HG02763 (cell line): Measurements from ENCODE around the gene JMJD4.
"Not testable (repeated sequence)": the region's sequence is repeated elsewhere in the genome, so short reads cannot be mapped to it uniquely, and the experiment has no call there.

Source experiments
- ATAC-seq: cut with Tn5 transposase; IDR thresholded peaks from one replicate; pipeline ENCODE4 v1.9.1; 2021; ENCODE audit warnings: mild to moderate bottlenecking, moderate library complexity; ENCODE audit not compliant: unreplicated experiment

The JMJD4 gene

GRCh38 chr1:227733751-227734545, 1.2 kb downstream of the JMJD4 start:
- no peak for ATAC-seq

DNA sequence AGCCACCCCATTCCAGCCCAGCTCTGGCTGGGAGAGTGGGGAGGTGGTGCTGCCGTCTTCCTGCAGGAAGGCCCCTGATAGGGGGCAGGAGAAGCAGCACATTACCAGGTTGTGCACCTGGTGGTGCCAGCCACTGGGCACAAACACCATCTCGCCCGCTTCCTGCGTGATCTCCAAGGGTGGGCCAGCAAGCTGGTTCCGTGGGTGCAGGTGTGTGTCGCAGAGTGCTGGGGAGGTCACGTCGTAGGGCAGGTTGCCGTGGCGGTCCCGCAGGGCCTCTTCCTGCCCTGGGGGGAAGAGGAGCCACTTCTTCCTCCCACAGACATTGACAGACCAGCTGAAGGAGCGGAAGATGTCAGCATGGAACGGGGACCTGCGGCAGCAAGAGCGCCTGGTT, 1.8 kb downstream of the JMJD4 start:
- ATAC-seq = no peak

DNA sequence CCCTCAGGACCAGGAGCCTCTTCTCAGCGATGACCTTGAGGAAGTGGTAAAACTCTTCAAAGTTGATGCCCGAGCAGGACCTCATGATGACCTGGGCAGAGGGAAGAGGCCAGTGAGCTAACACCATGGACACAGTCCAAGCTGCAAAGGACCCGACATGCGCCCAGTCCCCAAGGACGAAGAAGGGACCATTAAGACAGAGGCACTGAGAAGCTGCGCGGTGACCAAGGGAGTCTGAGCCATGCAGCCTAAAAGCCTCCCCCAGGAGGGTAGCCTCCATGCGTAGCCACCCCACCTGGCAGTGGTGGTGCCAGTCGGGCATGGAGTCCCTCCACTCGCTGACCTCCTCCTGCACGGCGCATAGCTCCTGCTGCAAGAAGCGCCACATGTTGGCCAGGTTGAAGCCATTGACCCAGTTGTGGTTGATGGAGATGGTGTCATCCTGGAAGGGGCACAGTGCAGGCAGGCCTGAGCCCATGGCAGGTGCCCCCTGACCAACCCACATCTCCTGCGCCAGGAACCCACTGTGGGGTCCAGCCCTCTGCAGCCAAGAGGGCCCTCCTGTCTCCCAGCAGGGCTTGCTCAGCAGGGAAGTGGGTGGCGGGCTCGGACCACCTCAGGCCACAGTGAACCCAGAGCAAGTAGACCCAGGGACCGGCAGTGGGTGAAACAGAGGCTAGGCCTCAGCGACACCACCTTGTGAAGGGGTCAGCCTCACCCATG, 2.4 kb downstream of the JMJD4 start:
- no peak for ATAC-seq

DNA sequence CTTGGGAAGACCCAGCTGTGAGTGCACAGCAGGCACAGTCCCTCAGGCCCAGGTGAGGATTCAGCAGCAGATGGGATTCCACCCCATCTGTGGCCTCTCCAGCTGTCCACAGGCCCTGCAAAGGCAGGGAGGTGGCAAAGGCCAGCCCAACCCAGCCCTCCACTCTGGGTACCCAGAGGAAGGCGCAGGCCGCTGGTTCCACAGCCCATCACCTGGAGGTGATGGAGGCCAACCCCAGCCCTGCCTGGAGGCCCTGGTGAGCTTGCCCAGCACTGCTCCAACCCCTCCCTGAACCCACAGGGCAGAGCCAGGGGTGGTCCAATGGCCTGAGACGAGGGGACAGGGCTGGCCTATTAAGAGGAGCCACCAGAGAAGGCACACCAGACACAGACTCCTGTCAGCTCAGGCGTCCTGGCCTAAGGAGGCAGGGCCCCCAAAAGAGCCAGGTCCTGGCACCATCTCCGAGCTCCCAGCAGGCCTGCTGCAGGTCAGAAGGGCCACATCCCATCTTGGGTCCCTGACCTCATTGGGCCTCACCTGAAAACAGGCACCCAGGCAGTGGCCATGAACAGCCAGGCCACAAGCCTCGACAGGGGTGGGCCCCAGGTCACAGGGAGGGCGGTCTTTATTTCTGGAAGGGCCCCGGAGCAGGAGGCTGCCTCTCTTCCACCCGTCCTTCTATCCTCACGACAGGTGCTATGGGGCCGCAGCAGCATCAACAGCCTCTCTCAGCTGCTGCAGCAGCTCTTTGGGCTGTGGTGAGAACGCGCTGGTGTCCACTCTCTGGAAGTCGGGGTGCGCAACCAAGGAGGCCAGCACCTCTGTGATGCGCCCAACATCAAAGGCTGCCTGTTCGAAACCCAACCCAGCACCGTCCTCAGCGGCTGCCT, 3.2 kb downstream of the JMJD4 start:
- no peak for ATAC-seq

GRCh38 chr1:227731241-227731677, 3.8 kb downstream of the JMJD4 start:
- no peak for ATAC-seq

DNA sequence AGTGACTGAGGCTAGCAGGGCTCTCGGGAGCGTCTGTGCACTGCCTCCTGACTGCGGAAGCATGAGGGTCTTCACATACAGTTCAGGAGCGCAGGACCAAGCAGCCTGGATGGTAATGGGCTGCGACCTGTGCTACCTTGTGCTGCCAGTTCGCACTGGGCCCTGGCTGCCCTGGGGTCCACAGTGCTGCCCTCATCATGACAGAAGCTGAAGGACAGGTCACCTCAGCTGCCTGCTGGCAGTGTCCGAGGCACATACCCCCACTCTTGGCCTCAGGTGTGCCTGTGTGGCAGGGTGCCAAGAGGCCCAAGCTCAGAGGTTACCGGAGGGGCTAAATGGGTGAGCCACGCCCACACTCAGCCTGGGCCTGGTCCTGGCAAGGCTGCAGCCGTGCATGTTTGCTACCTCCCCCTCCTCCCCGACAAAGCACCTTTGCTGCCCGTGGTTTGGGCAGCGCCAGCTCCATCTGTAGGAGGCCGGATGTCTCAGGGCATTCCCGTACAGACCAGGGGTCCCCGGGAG, 4.4 kb downstream of the JMJD4 start:
- no peak for ATAC-seq

GRCh38 chr1:227729881-227730629, 5.0 kb downstream of the JMJD4 start:
- ATAC-seq = no peak

- no peak for ATAC-seq
Measured at GRCh38 chr1:227729144-227729880, 5.8 kb downstream of the JMJD4 start.

DNA sequence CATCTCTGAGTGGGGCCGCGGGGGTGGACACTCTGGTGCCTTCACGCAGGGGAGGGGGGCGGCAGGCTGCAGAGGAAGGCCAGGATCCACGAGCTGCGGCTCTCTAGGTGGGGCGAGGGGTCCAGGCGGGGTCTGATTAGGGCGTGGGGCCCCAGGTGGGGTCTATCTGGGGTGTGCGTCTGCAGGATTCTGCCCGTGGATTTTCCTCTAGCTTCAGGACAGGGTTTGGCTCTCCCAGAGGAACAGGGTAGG, 6.3 kb downstream of the JMJD4 start:
- ATAC-seq = no peak

DNA sequence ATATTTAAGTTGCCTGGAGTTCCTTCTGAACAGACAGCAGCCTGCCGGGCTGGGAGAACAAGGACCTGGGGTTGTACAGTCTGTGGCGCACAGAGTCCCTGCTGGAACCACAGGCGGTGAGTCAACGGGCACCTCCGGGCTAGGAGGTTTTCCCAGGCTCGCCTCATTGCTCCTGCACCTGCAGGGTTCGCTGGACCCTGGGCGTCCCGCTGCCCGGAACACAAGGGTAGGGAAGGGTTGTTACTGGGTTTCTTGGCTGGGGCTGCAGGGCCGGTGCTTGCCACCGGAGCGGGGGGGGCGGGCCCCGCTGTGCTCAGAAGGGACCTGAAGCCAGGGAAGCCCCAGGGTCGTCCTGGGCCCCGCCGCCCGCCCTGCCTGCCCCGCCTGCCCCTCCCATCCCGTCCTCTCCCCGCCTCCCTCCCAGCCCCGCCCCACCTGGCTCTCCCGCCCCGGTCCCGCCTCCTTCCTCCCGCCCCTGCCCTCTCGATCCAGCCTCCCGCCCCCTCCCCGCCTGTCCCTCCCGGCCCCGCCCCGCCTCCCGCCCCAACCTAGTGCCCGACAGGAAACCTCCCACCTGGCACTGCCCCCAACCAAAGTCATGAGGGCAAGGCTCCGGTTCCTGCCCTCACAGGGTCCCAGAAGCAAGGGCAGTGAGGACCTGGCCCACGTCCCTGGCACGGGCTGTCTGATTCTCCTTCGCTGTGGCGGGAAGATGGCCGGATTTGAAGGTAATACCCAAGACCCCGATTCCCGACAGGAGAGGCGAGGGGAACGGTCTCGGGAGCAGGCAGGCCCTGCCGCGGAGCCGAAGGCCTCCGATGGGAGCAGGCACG, 6.8 kb downstream of the JMJD4 start:
- ATAC-seq = no peak

DNA sequence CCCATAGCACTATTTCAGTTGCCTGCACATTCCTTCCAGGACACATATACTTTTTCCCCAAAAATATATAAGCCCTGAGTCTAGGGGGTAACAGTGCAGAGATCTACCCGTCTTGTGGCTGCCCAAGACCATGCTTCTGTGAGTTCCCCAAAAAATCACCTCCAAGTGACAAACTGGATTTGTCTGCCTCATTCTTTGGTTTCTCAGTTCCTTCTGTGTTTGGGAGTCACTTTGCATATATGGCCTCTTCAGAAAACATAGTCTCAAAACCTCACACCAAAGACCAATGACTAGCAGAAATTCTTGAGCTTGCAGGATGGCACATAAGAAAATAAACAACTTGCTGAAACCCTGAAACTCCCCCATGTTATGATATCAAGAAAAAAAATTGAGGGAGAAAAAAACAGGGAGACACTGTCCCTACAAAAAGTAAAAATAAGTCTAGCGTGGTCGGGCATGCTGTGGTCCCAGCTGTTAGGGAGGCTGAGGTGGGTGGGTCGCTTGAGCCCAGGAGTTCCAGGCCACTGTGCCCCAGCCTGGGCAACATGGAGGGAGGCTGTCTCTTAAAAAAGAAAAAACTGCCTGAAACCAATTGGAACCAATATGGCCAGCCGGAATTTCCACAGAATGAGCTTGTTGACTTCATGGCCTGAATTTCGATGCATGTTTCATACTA, 8.0 kb downstream of the JMJD4 start:
- ATAC-seq = no peak

DNA sequence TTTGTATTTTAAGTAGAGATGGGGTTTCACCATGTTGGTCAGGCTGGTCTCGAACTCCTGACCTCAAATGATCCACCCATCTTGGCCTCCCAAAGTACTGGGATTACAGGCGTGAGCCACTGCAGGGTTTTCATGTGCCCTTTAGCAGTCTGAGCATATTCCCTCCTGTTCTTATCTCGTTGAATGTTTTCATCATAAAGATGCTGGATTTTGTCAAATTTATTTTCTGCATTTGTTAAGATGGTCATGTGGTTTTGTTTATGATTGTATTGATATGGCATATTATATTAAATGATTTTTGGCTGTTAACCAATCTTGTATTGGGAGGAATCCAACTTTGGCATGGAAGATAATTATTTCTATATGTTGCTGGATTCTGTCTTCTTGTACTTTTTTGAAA, 8.8 kb downstream of the JMJD4 start:
- ATAC-seq = no peak

DNA sequence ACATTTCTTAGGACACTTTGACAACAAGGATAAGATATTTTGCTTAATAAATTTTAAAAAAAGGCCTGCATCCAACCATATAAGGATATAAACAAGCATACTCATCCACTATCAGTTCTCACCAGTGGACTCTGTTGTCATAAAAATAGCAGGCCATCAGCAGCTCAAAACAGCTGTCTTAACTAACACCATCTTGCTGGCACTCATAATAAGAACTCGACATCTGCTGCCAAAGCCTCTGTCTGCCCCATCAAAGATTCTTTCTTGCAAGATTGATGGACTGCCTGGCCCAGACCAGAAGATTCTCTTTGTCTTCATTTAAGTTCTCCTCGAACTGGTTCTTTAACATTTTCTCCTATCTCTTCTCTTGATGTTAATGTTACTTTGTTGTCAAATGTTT, 10.1 kb downstream of the JMJD4 start:
- ATAC-seq = no peak

DNA sequence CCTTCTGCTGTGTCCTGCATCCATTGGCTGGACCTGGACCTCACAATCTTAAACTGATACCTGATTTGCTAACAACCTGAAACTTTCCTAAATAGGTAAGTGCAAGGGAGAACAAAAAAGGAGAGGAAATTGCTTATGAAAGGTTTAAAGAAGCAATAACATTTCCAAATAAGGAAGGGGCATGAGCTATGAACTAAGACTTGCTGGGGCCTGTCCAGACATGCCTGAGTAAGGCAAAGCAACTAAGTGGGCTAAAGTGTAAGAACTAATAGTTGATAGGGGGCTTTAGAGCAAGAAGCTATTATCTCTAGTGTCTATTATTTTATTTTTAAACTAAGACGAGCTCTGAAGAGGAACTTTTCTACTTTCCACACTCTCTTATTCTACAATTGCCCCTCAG, 11.6 kb downstream of the JMJD4 start:
- ATAC-seq = no peak

- ATAC-seq = no peak
Measured at GRCh38 chr1:227718932-227719331, 16.2 kb downstream of the JMJD4 start.

- ATAC-seq = no peak
Measured at GRCh38 chr1:227712648-227713047, 22.5 kb downstream of the JMJD4 start.

DNA sequence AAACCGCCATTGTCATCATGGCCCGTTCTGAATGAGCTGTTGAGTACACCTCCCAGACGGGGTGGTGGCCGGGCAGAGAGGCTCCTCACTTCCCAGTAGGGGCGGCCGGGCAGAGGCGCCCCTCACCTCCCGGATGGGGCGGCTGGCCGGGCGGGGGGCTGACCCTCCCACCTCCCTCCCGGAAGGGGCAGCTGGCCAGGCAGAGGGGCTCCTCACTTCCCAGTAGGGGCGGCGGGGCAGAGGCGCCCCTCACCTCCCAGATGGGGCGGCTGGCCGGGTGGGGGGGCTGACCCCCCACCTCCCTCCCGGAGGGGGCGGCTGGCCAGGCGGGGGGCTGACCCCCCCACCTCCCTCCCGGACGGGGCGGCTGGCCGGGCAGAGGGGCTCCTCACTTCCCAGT, 24.6 kb downstream of the JMJD4 start:
- ATAC-seq = not testable (repeated sequence)

- no peak for ATAC-seq
Measured at GRCh38 chr1:227709451-227709850, 25.7 kb downstream of the JMJD4 start.

- ATAC-seq = no peak
Measured at GRCh38 chr1:227707846-227708245, 27.3 kb downstream of the JMJD4 start.
